Lower leg skin (tissue), 3 donors: ENCODE data around the gene PPAT.

Experiments used
- CTCF ChIP-seq, 3 donors: fragments of 450-650 bp; IDR thresholded peaks; one replicate each; pipeline ENCODE4 v1.5.1; 2016; ENCODE audit warnings: antibody characterized with exemption in 3 of 3, mild to moderate bottlenecking in 3 of 3, moderate library complexity in 2 of 3
- POLR2A ChIP-seq, 2 donors: fragments of 450-650 bp; IDR thresholded peaks; one replicate each; pipeline ENCODE4 v1.6.1; 2016 to 2017; ENCODE audit warnings: antibody characterized with exemption in 2 of 2, mild to moderate bottlenecking in 1 of 2, moderate library complexity in 1 of 2

- TF ChIP-seq POLR2A (IDR thresholded peaks at IDR 0.05) (no peak), CTCF (IDR thresholded peaks at IDR 0.05) (no peak)
These were observed 86.8 kb downstream of the PPAT start for GRCh38 chr4:56348576-56348975.
